T follicular helper cell (primary cell): ENCODE data around the gene POLR1E.
A peak's percentile ranks its signal among the peaks of the same experiment; 100 is the strongest.

Experiments
- DNase-seq: peaks from one replicate; pipeline ENCODE4 v3.0.0-alpha.2; 2020; ENCODE audit warnings: low read depth
- total RNA-seq, 2 experiments: gene quantifications; one replicate each; lab custom pipeline; 2026; lab: John Stamatoyannopoulos, UW

POLR1E gene, protein sequence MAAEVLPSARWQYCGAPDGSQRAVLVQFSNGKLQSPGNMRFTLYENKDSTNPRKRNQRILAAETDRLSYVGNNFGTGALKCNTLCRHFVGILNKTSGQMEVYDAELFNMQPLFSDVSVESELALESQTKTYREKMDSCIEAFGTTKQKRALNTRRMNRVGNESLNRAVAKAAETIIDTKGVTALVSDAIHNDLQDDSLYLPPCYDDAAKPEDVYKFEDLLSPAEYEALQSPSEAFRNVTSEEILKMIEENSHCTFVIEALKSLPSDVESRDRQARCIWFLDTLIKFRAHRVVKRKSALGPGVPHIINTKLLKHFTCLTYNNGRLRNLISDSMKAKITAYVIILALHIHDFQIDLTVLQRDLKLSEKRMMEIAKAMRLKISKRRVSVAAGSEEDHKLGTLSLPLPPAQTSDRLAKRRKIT
- 66.0 to 112 reads per million in 2 experiments for total RNA-seq

DNA sequence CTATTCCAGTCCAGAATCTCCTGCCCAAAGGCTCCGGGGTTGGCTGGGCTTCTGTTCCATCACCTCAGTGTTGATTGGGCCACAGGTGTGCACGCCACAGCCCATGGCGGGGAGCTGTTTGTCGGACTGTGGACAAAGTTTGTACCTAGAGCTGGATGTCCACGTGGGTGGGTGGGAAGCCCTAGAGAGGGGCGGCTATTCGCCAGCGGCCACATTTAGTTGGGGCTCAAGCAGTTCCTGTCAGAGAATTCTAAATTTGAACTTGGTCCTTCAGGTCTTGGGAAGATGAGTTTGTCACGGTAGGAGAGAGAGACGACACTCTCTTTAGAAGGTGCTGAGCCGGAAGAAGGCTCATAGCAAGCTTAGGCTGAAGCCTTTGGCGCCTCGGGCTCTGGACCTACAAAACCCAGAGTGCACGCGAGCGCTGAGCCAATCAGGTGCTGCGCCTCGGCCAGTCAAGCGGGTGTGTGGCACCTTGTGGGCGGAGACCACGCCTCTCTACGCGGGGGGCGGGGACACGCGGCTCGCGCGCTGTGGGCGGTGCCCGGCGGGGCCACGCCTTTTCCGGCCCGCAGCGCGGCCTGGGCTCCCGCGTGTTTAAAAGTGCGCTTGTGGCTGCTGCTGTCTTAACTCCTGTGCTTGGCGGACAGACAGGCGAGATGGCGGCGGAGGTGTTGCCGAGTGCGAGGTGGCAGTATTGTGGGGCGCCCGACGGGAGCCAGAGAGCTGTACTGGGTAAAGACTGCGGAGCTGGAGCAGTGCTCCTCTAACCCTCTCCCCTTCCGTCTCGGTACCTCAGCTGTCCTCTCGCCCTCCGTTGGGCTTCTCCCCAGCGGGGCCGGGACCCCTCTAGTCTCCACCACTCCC lies at the start of gene POLR1E:
TSS of gene POLR1E (plus strand) at position 560 of the 867 bp plus-strand sequence. CDS start at position 660, 100 bp downstream.
- peak; percentile 93 for DNase-seq

DNA sequence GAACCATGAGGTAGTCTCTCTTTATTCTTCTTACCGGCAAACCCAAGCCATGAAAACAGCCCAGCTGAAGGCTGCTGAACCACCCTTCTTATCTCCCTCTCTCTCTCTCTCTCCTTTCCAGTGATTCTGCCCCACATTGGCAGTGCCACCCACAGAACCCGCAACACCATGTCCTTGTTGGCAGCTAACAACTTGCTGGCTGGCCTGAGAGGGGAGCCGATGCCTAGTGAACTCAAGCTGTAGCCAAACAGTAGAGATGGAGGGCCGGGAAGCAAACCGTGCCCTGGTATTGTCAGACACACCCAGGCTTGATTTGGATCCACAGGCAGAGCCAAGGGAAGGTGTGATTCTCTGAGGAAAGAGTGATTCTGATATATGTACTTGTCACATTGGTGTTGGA lies 49.2 kb upstream of the POLR1E start:
- DNase-seq: no peak

DNA sequence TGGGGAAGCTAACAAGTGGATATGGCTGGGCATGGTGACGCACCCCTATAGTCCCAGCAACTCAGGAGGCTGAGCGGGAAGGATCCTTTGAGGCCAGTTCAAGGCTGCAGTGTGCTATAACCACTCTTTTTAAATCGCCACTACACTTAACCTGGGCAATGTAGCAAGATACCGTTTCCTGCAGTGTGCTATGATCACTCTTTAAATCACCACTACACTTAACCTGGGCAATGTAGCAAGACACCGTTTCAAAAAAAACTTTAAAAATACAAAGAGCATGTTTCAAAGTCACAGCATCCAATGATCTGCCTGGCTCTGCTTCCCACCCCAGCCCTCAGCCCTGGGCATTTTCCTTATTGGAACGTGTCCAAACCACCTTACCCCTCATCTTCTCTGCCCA lies 48.7 kb upstream of the POLR1E start:
- no peak for DNase-seq

GRCh38 chr9:37437621-37438020 lies 48.1 kb upstream of the POLR1E start:
- DNase-seq: no peak

GRCh38 chr9:37438359-37438758 lies 47.4 kb upstream of the POLR1E start:
- DNase-seq: no peak

DNA sequence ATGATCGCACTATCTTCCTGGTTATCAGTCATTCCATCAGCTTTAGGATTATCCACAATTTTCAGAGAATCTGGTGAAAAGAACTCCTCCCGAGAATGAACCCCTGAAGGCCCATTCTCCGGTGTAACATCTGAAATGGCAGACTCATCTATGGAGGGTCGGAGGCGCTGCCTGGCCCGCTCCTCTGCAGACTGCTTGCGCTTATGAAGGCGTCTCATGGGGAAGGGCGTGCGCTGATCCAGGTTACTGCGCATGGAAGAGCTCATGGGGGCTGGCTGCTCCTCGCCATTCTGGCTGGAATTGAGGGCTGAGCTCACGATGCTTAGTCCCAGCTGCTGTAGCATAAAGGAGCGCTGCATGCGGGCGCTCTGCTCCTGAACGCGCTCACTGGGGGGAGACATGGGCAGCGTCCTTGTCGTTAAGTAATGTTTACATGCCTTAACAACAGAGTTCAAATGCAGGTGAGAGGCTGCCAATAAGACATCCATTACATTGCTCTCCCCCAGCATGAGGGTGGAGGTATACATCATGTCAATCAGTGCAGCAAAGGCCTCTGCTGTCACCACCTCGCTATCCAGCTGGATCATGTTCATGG lies 43.9 kb upstream of the POLR1E start:
- DNase-seq: no peak

GRCh38 chr9:37442556-37442955 lies 43.2 kb upstream of the POLR1E start:
- DNase-seq: no peak

GRCh38 chr9:37443566-37443965 lies 42.2 kb upstream of the POLR1E start:
- DNase-seq: no peak

DNA sequence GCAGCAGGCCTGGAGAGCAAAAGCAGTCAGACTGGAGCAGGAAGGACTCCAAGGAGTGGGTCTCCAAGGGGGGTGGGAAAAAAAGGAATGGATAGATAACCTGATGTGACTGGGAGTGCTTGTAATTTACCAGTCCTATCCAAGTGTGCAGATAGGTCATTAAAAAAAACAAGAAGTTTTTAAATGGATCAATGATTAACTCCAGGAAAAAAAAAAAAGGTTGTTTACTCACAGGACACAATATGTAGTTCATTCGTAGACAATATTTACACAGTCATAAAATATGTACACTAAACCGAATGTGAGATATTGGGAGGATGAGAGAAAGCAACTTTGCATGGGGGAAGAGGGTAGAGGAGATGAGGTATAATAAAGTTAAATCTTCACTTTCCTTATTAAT lies 40.9 kb upstream of the POLR1E start:
- no peak for DNase-seq

DNA sequence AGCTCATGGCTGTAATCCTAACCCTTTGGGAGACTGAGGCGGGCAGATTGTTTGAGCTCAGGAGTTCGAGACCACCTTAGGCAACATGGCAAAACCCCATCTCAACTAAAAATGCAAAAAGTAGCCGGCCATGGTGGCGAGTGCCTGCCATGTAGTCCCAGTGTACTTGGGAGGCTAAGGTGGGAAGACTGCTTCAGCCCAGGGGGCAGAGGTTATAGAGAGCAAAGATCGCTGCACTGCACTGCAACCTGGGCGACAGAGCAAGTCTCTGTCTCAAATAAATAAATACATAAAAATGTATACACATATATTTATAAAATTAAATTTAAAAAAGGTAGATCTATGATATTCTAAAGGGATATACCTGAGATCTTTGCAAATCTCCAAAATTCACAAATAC lies 39.9 kb upstream of the POLR1E start:
- no peak for DNase-seq

DNA sequence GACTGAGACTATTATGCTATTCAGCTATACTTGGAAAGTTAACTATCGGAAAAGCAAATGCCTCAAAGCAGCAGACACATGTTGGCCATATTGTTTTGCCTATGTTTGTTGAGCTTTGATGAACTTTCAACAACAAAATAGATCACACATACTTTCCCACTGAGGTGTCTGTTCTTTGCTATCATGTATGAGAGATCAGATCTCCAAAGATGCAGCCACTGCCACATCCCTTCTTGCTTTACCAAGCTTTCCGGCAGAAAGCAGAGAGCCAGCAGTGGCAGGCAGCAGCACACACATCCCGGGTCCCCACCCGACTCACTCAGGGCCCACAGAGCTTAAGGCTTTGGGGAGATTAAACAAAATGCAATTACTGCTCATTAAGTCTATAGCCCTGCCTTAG lies 39.3 kb upstream of the POLR1E start:
- no peak for DNase-seq

- DNase-seq: no peak
Observed at GRCh38 chr9:37447111-37447510, 38.6 kb upstream of the POLR1E start.

DNA sequence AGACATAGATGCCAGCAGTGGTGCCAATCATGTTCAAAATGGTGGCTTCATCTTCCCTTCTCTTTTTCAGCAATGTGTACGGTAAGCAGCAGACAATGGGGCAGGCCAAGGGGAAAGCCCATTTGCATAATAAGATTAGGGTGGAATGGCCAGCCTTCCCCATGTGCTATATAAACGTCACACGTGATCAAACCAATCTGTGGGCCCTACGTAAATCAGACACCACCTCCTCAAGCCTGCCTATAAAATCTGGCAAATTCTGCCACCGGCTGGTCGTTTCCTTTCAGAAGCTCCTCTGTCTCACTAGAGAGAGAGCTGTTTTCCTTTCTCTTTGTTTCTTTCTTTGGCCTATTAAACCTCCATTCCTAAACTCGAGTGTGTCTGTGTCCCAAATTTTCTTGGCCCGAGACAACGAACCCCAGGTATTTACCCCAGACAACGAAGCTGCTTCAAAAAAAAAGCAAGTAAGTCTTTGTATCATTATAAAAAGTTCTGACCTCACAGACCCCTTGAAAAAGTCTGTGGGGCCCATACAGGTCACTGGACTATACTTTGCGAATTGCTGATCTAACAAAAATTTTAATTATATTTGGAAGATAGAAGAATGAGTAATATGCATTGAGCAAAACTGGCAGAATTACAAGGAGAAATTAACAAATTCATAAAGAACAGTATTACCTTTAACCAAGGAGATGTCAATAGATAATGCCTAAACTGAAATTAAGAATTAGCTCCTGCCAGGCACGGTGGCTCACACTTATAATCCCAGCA lies 35.7 kb upstream of the POLR1E start:
- no peak for DNase-seq

GRCh38 chr9:37451628-37452027 lies 34.1 kb upstream of the POLR1E start:
- no peak for DNase-seq

DNA sequence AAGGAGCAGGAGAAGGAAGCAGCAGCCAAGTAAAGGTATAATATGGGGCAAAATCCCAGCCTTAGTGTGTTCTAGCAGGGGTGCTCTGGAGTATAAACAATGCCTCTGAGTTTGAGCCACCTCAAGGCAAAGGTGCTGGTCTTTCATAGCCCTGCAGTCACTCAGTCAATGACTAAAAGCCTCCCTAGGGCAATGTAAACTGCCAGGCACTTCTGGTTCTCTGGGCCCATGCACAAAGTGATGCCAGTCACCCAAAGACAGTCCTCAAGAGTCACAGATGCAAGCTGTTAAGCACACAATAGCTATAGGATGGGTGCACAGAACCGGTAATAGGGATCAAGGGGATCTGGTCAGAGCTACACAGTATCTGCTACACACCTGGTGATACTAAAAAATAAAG lies 33.1 kb upstream of the POLR1E start:
- DNase-seq: no peak

GRCh38 chr9:37453827-37454226 lies 31.9 kb upstream of the POLR1E start:
- no peak for DNase-seq

DNA sequence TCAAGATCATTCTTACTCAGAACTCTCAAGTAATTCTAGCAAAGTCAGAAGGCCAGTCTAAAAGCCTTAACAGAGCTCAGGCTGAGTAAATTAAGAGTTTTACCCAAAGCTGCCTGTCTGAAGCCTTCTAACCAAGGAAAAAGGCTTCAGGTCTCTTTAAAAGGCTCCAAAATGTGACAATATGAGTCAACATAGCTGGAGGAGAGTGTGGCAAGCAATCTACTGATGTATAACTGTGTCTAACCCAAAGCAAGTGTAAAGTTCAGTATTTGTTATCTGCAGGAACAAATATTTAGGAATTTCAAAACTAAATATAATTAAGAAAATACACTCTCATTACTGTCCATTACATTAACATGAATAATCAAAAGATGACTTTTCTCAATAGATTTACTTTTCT lies 31.5 kb upstream of the POLR1E start:
- DNase-seq: no peak

DNA sequence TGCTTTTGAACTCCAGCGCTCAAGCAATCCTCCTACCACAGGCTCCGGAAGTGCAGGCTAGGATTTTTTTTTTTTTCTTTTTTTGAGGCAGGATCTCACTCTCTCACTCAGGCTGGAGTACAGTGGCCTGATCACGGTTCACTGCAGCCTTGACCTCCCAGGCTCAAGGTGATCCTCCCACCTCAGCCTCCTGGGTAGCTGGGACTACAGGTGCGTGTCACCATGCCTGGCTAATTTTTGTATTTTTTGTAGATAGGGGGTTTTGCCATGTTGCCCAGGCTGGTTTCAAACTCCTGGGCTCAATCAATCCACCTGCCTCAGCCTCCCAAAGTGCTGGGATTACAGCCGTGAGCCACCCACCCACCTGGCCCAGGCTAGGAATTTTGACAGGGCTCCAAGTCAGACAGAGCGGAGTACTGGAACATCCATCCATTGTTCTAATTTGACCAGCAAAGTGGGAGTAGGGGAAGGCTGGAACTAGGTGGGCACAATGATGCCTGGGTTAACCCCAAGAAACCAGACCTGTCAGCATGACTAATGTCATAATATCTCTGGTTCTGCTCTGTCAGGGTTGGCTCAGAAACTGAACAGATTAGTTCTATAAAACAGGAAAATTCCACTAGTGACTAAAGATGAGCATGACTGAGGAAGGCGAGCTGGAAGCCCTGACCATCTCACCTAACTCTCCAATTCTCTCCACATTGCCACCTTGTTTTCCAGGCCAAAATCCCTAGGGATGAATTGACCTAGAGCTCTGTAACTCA lies 29.7 kb upstream of the POLR1E start:
- DNase-seq: no peak

DNA sequence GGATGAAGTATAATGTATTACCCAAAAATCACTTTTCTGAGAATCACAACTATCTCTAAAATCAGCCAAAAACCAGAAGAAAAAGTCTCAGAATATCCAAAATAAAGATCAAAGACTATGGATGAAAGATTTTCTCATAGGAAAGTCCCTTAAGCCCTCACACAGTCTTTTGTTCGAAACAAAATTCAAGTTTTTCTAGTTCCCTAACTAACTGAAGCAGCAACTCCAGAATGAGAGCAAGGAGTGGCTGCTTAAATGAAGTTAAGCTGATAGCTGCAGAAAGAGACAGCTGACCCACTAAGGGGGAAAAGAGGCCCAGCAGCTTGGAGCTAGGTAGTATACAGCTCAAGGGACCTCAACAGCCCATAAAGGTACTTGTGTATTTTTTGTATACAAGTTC lies 28.9 kb upstream of the POLR1E start:
- no peak for DNase-seq

DNA sequence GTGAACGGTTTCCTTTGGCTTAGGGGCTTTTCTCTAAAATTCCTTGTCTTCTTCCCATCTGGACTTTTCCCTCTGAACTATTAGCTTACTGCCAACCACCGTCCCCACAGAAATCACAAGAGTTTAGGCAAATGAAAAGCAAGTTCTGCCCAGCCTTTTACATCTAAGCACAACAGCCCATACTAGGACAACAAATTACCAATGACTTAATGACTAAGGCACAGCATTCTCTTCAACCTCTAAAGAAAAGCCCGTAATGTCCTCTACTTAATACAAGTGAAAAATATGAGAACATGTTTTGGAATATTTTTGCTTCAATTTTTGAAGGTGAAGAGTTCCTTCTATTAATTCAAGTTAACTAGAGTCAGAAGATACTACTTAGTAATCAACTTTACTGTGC lies 21.7 kb upstream of the POLR1E start:
- DNase-seq: no peak
